ENCODE data around the gene SUCLG2.

Gene SUCLG2

DNA sequence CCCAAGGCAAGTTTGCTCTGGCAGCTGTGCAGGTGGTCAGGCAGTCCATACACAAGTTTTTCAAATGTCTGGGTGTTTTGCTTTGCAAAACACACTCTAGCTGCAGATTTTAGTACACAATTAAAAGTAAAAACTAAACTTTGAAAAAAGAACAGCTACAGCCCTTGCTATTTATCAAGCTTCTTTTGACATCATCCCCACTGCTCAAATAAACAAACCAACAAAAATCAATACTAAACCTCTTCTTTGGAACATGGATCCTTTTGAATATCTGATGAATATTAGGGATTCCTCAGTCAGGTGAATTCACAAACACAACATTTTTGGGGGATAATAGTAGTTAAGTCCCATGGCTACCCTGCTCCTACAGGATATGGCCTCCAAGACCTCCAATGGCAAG is 249.2 kb downstream of the SUCLG2 start:
- no peak overlapping the region for H3K4me3 ChIP-seq (ENCODE audit: low read depth, low read length)

DNA sequence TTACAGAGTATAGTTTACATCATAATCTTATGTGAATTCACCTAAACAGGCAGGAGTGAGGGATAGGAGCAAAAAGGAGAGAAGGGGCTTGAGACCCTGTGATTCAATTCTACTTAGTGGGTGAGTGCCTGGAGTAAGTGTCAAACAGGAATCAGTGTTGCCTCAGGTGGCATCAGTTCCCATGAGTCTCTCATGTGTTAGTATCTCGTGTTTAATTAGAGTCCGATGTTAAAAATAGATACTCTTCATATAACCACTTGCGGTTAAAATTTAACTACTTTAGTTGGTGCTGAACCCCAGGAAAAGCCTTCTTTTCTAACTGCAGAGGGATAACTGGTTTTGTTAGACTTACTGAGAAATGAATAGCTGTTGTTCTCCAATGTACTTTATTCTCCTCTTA is 251.5 kb downstream of the SUCLG2 start:
- H3K4me3 ChIP-seq (ENCODE audit: low read depth, low read length): no peak overlapping the region

DNA sequence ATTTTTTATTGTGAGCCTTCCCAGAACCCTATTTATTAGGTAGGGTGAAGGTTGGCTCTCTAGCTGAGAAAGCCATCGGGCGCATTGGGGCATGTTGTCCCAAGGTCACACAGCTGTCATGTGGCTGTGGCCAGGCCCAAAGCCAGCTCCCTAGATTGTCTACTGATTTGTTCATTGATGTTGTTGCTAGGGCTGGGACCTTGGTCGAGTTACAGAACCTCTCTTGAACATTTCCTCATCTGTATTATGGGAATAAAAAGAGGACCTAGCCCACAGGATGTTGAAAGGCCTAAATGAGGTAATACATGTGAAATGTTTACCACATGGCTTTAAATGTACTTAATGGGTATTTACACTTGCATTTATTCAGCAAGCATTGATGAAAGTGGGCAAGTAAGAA is 252.5 kb downstream of the SUCLG2 start:
- H3K4me3 ChIP-seq (ENCODE audit: low read depth, low read length): no peak overlapping the region

DNA sequence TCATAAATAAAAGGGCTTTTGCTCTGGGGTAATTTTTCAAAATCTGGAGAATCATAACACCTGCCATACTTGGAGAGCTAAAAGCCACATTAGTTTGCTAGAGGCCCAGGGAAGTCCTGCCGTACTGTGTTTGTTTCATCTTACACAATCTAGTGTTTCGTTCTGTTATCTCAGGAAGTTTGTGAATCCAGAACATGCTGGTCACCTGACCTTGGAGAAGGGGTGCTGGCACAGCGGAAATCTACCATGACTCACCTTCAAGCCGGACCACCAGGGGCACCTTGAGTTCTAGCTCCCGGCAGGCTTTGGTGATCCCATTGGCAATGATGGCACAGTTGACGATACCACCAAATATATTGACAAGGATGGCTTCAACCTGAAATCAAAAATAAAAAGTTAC is 253.9 kb downstream of the SUCLG2 start:
- no peak overlapping the region for H3K4me3 ChIP-seq (ENCODE audit: low read depth, low read length)

DNA sequence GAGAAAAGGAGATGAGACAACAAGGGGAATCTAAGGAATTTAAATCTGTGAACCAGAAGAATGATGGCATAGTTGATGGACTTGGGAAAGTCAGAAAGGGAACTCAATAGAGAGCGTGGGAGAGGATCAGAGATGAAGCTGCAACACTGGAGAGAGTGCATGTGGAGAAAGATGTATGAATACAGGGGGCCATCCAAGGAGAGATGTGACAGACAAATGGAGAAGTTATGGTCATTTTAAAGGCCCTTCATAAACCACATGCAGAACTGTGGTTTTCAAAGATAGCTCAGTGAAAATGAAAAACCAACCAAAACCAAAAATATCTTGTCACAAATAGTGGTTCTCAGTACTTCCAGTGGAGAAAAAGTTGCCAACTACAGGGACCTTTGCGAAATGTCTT is 265.2 kb downstream of the SUCLG2 start:
- H3K4me3 ChIP-seq (ENCODE audit: low read depth, low read length): no peak overlapping the region

DNA sequence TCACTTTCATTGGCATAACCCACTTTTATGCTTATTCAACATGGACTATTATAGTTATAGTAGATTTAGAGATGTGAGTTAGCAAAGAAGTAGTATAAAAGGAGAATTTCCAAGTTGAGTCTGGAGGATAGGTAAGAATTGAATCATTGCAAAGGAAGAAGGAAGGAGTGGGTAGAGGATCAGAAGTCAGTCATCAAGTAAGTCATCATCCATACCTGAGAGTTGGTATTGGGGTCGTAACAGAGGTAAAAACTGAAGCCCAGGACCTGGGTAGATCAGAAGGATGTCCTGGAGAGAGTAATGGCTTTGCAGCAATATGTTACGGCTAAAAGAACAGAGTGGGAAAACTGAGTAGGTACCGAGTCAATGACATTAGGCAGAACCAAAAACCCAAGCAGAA is 265.7 kb downstream of the SUCLG2 start:
- no peak overlapping the region for H3K4me3 ChIP-seq (ENCODE audit: low read depth, low read length)

DNA sequence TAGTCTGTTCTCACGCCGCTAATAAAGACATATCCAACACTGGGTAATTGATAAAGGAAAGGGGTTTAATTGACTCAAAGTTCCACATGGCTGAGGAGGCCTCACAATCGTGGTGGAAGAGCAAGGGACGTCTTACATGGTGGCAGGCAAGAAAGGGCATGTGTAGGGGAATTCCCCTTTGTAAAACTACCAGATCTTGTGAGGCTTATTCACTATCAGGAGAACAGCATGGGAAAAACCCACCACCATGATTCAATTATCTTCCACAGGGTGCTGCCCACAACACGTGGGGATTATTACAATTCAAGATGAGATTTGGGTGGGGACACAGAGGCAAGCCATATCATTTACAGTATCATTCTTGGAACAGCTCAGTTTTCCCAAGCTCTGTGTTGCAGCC is 268.0 kb downstream of the SUCLG2 start:
- H3K4me3 ChIP-seq (ENCODE audit: low read depth, low read length): no peak overlapping the region

DNA sequence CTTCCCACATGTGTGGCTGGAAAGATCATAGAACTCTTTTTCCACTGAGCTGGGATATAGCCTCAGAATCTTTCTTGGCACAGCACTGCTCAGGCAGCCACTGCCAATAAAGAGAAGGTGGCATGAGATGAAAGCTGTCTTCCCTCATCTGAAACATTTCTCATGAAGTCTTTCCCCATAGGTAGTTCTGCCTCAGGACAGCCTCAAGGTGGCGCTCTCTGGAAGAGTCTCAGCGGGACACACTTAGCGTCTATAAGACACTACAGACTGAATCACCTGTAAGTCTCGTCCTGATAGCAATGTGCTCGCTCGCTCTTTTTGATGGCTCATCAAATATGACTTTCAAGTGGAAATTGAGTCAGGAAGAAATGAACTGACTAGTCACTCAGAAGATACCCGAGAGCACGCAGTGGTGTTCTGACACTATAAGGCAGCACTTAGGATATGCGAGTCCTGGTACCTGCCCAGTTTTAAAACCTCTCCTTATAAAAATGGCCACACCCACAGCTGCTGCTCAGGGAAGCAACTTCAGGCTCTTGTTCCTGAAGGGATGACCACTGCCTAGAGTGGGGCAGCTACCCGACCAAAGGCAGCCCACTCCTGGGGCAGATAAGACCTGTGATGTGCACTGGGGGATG is 269.5 kb downstream of the SUCLG2 start:
- H3K4me3 ChIP-seq (ENCODE audit: low read depth, low read length): no peak overlapping the region

DNA sequence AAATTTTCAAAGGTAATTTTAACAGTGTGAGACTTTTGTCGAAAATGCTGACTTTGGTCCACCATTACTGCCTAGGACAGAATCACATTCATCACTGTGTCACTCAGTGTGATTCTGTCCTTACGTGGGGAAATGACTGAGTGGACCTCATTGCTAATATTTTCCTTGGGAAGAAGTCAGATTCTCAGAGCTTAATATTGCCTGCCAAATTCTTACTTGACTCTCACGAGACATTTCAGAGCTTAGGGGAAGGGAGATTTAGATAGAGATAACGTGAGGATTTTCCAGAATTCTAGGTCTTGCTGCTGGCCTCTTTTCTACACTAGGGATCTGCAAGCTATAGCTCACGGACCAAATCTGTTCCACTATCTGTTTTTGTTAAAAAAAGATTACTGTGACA is 270.4 kb downstream of the SUCLG2 start:
- H3K4me3 ChIP-seq (ENCODE audit: low read depth, low read length): no peak overlapping the region

DNA sequence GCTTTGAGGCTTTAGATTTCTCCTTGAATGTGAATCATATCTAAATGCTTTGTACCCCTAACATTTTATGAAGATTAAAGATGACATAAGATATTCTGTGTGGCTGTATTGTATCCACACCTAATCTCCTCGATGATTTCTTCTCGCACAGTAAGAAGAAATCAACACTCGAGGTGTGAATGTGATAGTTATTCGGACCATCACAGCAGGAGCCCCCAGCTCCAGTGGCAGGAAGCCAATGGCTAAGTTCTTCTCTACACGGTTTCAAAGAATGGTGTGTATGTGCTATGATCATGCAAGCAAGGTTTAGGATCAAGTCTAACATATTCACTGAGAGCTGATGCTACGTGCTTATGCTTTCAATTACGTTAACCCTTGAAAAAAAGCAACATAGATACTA is 271.0 kb downstream of the SUCLG2 start:
- no peak overlapping the region for H3K4me3 ChIP-seq (ENCODE audit: low read depth, low read length)

DNA sequence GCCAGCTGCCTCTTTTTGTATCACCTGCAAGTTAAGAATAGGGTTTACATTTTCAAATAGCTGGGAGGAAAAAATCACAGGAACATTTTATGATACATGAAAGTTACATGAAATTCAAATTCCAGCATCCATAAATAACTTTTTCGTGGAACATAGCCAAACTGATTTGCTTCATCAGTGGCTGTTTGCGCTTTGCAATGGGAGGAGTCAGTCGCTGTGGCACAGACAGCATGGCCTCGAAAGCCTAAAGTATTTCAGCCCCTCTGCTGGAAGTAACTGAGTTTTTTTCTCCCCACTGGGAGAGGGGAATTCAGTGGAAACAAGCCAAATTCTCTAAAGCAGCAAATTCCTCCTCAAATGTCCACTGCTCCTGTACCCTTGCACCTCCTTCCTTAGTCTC is 271.9 kb downstream of the SUCLG2 start:
- no peak overlapping the region for H3K4me3 ChIP-seq (ENCODE audit: low read depth, low read length)

DNA sequence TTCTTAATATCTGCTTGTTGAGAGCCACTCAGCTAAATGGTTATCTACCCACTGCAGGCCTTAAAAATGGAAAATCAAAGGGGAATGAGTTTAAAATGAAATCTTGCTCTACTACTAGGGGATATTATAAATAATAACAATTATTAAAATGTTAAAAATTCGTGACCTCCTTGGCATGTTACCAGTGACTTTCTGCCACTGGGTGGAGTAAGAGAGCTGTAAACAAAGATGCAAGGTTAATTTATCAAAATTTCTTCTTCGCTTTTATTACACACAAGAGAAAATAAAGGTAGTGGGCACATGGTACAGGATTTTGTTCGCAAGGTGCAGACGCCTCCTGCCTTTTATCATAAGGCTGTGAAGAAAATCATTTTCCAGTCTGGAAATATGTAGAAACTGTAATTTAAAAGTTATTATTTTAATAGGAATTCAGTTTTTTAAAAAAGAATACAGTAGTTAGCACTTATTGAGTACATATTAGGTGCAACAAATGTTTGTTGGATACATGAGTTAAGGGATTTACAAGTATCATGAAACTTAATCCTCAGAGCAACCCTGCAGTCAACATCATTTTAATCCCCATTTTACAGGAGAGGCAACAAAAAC is 272.6 kb downstream of the SUCLG2 start:
- no peak overlapping the region for H3K4me3 ChIP-seq (ENCODE audit: low read depth, low read length)

DNA sequence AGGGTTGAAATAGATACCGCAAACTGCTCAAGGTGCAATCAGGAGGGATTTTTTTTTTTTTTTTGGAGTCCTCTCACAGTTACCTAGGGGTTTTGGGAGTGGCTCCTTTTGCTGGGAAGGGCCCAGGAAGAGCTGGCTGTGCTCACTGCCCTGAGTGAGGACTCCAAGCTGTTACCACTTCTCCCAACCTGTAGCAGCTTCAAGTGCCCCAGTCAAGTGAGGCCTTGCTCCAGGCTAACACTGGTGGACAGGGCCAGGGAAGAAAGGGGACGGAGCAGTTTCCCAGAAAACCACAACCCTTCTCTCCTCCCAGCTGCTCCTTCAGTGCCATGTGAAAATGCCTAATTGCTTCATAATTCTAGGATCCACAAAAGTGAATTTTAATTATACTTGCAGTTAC is 274.3 kb downstream of the SUCLG2 start:
- no peak overlapping the region for H3K4me3 ChIP-seq (ENCODE audit: low read depth, low read length)

DNA sequence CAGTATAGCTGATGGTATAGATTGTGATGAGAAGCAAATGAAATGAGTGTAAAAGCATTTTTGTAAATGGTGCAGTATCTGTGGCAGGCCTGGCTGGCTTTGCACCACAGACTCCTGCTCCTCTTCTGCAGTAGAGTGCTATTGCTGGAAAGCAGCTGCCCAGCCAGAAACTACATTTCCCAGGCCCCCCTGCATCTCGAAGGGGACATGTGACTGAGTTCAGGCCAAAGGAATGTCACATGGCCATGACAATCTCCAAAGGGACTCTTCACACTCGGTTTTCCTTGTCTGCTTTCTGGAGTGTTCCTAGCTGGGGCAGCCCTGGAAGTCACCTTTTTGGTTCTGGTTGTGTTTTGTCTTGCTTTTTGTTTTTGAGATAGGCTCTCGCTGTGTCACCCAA is 277.1 kb downstream of the SUCLG2 start:
- H3K4me3 ChIP-seq (ENCODE audit: low read depth, low read length): no peak overlapping the region

DNA sequence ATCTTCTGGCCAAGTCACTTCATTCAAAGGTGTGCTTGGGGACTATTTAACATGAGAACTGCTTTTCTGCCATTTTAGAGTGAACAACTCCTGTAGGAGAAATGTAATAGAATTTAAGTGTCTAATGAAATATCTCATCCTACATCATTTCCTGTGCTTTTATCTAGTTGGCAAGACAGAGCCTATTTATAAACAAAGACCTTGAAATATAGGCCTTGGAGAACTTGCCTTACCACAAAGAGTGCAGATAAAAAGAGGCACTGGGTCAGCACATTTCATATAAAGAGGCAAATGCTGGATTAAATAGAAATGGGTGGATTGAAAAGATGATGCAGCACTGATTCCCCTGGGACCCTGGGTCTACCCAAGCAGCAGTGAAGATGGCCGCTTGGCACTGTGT is 278.0 kb downstream of the SUCLG2 start:
- H3K4me3 ChIP-seq (ENCODE audit: low read depth, low read length): no peak overlapping the region

DNA sequence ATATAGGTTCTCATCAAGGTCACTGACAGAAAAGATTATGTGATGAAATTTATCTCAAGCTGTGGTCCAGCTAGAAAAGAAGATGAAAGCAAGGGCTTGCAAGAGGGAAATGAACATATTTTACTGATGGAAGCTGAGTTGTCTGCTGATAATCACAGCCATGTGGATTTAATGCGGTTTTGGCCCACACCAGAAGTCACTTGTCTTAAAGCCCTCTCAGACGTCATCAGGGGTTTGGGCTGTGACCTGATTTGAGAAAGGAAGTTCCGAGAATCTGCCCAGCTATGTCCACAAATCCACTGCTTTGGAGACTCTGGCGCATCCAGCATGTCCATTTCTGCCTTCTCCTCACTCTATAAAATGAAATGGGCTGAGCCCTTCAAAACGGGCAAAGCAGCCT is 278.4 kb downstream of the SUCLG2 start:
- H3K4me3 ChIP-seq (ENCODE audit: low read depth, low read length): no peak overlapping the region

DNA sequence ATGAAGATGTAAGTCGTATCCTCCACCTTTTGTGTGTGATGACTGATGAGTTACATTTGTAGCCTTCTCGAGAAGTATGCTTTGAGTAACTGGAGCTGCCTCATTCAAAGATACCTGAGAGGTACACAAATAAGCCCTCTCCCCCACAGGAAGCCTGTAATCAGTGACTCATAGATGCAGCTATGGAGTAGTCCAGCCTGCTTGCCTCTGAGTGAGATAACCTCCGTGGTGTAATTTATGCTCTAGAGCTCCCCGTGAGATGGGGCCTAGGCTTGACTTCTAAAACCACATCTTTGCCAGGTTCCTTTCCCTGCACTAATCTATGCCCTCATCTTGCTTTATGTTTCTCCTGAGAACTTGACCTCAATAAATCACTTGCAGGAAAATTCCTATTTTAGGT is 291.7 kb downstream of the SUCLG2 start:
- H3K4me3 ChIP-seq (ENCODE audit: low read depth, low read length): no peak overlapping the region

DNA sequence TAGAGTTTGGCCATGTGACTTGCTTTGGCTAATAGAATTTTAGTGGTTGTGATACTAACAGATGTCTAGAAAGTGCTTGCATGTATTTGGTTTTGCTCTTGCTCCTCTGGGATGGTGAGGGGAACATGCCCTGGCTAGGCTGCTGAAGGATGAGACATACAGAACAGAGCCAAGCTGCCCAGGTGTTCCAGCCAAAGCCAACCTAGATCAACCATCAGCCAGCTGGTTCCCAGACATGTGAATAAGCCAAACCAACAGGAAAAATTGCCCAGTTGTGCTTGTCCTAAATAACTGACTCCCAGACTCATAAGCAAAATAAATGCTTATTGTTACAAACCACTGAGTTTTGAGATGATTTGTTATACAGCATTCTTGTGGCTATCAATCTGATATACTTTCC is 292.6 kb downstream of the SUCLG2 start:
- H3K4me3 ChIP-seq (ENCODE audit: low read depth, low read length): no peak overlapping the region

DNA sequence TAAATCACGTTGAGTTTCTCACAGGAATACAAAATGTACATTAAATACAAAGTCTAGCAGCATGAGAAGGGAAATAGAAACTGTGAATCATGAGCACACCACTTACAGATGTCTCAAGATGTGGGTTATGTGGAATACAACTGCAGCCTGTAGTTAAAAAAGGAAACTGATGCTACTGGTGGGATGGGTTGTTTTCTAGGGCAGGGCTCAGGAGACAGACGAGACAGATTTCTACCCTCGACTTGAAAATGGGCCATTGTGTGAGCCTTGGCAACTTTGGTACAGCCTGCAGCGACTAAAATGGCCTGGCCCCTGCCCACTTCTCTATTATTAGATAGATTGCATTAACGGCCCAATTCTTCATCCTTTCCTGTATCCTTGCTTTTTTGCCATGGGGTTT is 293.1 kb downstream of the SUCLG2 start:
- no peak overlapping the region for H3K4me3 ChIP-seq (ENCODE audit: low read depth, low read length)

DNA sequence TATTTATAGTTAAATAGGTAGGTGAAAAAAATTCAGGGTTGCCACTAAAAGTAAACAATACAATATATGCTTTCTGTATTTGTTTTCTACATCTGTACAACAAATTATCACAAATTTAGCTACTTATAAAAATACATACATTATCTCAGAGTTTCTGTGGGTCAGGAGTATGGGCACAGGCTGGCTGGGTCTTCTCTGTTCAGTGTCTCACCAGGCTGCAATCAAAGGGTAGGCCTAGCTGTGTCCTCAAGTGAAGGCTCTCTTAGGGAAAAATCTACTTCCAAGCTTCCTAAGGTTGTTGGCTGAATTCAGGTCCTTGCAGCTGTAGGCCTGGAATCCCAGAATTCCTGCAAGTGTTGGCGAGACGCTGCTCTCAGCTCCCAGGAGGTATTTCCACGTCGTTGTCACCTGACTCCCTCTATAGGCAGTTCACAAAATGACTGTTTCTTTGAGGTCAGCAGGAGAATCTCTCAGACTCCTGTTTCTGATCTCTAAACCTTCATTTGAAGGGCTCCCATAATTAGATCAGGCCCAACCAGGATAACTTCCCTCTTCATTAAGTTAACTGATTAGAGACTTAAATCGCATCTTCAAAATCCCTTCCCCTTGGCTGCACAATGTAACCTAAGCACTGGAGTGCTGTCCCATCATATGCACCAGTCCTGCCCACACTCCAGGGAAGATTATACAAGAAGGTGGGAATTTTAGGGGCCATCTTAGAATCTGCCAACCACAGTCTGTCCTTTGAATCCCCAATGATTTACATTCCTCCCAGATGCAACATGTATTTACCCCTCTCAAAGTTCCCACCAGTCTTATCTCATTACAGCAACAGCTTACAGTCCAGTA is 296.6 kb downstream of the SUCLG2 start:
- no peak overlapping the region for H3K4me3 ChIP-seq (ENCODE audit: low read depth, low read length)

DNA sequence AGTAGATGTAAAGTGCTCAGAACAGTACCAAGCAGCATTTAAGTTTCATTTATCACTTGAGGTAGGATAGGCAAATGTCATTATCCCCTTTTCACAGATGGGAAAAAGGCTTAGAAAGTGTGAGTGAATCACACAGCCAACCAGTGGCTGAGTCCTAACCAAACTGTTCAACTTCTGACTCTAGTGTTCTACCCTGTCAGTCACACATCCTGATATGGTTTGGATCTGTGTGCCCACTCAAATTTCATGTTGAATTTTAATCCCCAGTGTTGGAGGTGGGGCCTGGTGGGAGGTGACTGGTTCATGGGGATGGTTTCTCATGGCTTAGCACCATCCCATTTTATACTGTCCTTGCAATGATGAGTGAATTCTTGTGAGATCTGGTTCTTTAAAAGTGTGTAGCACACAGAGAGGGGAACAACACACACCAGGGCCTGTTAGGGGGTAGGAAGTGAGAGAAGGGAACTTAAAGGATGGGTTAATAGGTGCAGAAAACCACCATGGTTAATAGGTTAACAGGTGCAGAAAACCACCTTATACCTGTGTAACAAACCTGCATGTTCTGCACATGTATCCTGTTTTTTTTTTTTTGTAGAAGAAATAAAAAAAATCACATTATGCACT is 304.7 kb downstream of the SUCLG2 start:
- H3K4me3 ChIP-seq (ENCODE audit: low read depth, low read length): no peak overlapping the region

DNA sequence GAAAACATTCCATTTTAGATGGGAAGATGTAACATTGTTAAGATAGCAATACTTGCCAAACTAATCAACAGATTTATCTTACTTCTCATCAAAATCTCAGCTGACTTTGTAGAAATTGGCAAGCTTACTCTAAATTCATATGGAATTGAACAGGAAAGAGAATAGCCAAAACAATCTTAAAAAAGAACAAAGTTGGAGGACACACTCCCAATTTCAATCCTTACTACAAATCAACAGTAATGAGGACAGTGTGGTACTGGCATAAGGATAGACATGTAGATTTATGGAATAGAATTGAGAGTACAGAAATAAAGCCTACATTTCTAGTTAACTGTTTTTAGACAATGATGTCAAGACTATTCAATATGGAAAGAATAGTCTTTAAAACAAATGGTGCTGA is 308.3 kb downstream of the SUCLG2 start:
- H3K4me3 ChIP-seq (ENCODE audit: low read depth, low read length): no peak overlapping the region

All from iPS-11a (cell line).